SK-N-SH treated with all-trans-retinoic acid at 6 μM for 48 hours (cell line): ENCODE data around the gene UNCX.
A peak's percentile ranks its signal among the peaks of the same experiment; 100 is the strongest.
"Not testable (repeated sequence)": the region's sequence is repeated elsewhere in the genome, so short reads cannot be mapped to it uniquely, and the experiment has no call there.

Experiments
- ATAC-seq: fragments of 200-7000 bp; cut with Tn5 transposase; 3 replicates; pipeline ENCODE4 v1.9.1; 2020; ENCODE audit warnings: mild to moderate bottlenecking, moderate library complexity
- ARNTL ChIP-seq: fragments of 450-650 bp; formaldehyde crosslinking; IDR thresholded peaks from 2 replicates; pipeline ENCODE4 v1.5.0; 2020; ENCODE audit warnings: low read depth, mild to moderate bottlenecking, moderate library complexity, borderline replicate concordance
- BACH2 ChIP-seq: fragments of 250-450 bp; sonication (Bioruptor Pico); IDR thresholded peaks from 2 replicates; pipeline ENCODE4 v1.9.0; 2021; ENCODE audit warnings: mild to moderate bottlenecking, borderline replicate concordance
- CREB5 ChIP-seq: fragments of 250-450 bp; sonication (Bioruptor Pico); IDR thresholded peaks from 2 replicates; pipeline ENCODE4 v1.5.1; 2020; ENCODE audit warnings: low read depth, mild to moderate bottlenecking, moderate library complexity
- CSDC2 ChIP-seq: fragments of 250-450 bp; sonication (Bioruptor Pico); IDR thresholded peaks from 2 replicates; pipeline ENCODE4 v1.5.0; 2020; ENCODE audit warnings: mild to moderate bottlenecking, moderate library complexity
- ESRRG ChIP-seq: fragments of 250-450 bp; sonication (Bioruptor Pico); IDR thresholded peaks from 2 replicates; pipeline ENCODE4 v1.6.1; 2021; ENCODE audit warnings: mild to moderate bottlenecking
- GLIS3 ChIP-seq: fragments of 250-450 bp; sonication (Bioruptor Pico); IDR thresholded peaks from 2 replicates; pipeline ENCODE4 v1.5.0; 2020; ENCODE audit warnings: mild to moderate bottlenecking, moderate library complexity
- ISL1 ChIP-seq: fragments of 250-450 bp; sonication (Bioruptor Pico); IDR thresholded peaks from 2 replicates; pipeline ENCODE4 v2.1.2; 2022; ENCODE audit warnings: mild to moderate bottlenecking, moderate library complexity
- OSR1 ChIP-seq: fragments of 250-450 bp; sonication (Bioruptor Pico); IDR thresholded peaks from 2 replicates; pipeline ENCODE4 v1.8.0; 2022; ENCODE audit warnings: moderate library complexity, mild to moderate bottlenecking, inconsistent platforms
- PATZ1 ChIP-seq: fragments of 250-450 bp; sonication (Bioruptor Pico); IDR thresholded peaks from 2 replicates; pipeline ENCODE4 v1.8.0; 2020; ENCODE audit warnings: mild to moderate bottlenecking, moderate library complexity, borderline replicate concordance
- POU6F1 ChIP-seq: fragments of 250-450 bp; sonication (Bioruptor Pico); IDR thresholded peaks from 2 replicates; pipeline ENCODE4 v1.8.0; 2021; ENCODE audit warnings: low read depth, mild to moderate bottlenecking, moderate library complexity, borderline replicate concordance
- PPARA ChIP-seq: fragments of 250-450 bp; sonication (Bioruptor Pico); IDR thresholded peaks from 2 replicates; pipeline ENCODE4 v1.5.0; 2020; ENCODE audit warnings: mild to moderate bottlenecking, borderline replicate concordance
- RARB ChIP-seq: fragments of 250-450 bp; sonication (Bioruptor Pico); IDR thresholded peaks from 2 replicates; pipeline ENCODE4 v1.8.0; 2021; ENCODE audit warnings: mild to moderate bottlenecking, moderate library complexity
- SNAI2 ChIP-seq: fragments of 250-450 bp; sonication (Bioruptor Pico); IDR thresholded peaks from 2 replicates; pipeline ENCODE4 v1.5.0; 2020; ENCODE audit warnings: mild to moderate bottlenecking, moderate library complexity
- TCF4 ChIP-seq: fragments of 250-450 bp; sonication (Bioruptor Pico); IDR thresholded peaks from 2 replicates; pipeline ENCODE4 v1.8.0; 2021; ENCODE audit warnings: mild to moderate bottlenecking, moderate library complexity, borderline replicate concordance
- ZC3H10 ChIP-seq: fragments of 250-450 bp; sonication (Bioruptor Pico); IDR thresholded peaks from 2 replicates; pipeline ENCODE4 v1.5.1; 2021; ENCODE audit warnings: mild to moderate bottlenecking, moderate library complexity
- ZFP3 ChIP-seq: fragments of 250-450 bp; sonication (Bioruptor Pico); IDR thresholded peaks from 2 replicates; pipeline ENCODE4 v1.5.0; 2020; ENCODE audit warnings: mild to moderate bottlenecking, moderate library complexity
- ZFP30 ChIP-seq: fragments of 450-650 bp; formaldehyde crosslinking; IDR thresholded peaks from 2 replicates; pipeline ENCODE4 v1.5.0; 2022; ENCODE audit warnings: mild to moderate bottlenecking, moderate library complexity
- ZNF565 ChIP-seq: fragments of 450-650 bp; formaldehyde crosslinking; conservative IDR thresholded peaks from 2 replicates; pipeline ENCODE4 v1.5.0; 2020; ENCODE audit warnings: low read depth, mild to moderate bottlenecking, moderate library complexity
- ZNF70 ChIP-seq: fragments of 450-650 bp; formaldehyde crosslinking; IDR thresholded peaks from 2 replicates; pipeline ENCODE4 v1.5.0; 2020; ENCODE audit warnings: mild to moderate bottlenecking, moderate library complexity
- ZNF8 ChIP-seq: fragments of 450-650 bp; formaldehyde crosslinking; IDR thresholded peaks from 2 replicates; pipeline ENCODE4 v1.5.0; 2020; ENCODE audit warnings: mild to moderate bottlenecking, moderate library complexity

Gene UNCX

GRCh38 chr7:1271656-1272055 lies 39.0 kb downstream of the UNCX start:
- TF ChIP-seq ZFP30 (CRISPR knock-in tag), result no peak
- no peak for TF ChIP-seq OSR1
- TF ChIP-seq PPARA (CRISPR knock-in tag), result no peak
- TF ChIP-seq GLIS3 (CRISPR knock-in tag), result no peak
- TF ChIP-seq ESRRG, result no peak
- no peak for TF ChIP-seq SNAI2 (CRISPR knock-in tag)
- TF ChIP-seq CREB5 (CRISPR knock-in tag), result no peak
- TF ChIP-seq ARNTL (CRISPR knock-in tag), result no peak
- no peak for TF ChIP-seq ZFP3 (CRISPR knock-in tag)
- TF ChIP-seq CSDC2, result no peak
- no peak for TF ChIP-seq POU6F1
- no peak for TF ChIP-seq BACH2 (CRISPR knock-in tag)
- no peak for TF ChIP-seq ZNF8
- no peak for TF ChIP-seq ISL1
- TF ChIP-seq ZNF70, result no peak
- TF ChIP-seq RARB (CRISPR knock-in tag), result no peak
- TF ChIP-seq ZC3H10 (CRISPR knock-in tag), result no peak
- ATAC-seq, result no peak

GRCh38 chr7:1272136-1272535 lies 39.5 kb downstream of the UNCX start:
- not testable (repeated sequence) for ATAC-seq

- peak; percentile 23; the same call in 2 of the 3 replicates for ATAC-seq
These were observed 41.6 kb downstream of the UNCX start for GRCh38 chr7:1274121-1274875.

GRCh38 chr7:1274876-1275375 lies 42.3 kb downstream of the UNCX start:
- no peak for ATAC-seq
- no peak for TF ChIP-seq CREB5 (CRISPR knock-in tag)
- TF ChIP-seq TCF4 (CRISPR knock-in tag), result no peak
- no peak for TF ChIP-seq ZNF70
- no peak for TF ChIP-seq POU6F1
- TF ChIP-seq ZFP3 (CRISPR knock-in tag), result no peak
- no peak for TF ChIP-seq PATZ1
- no peak for TF ChIP-seq ZNF565 (CRISPR knock-in tag)
- no peak for TF ChIP-seq SNAI2 (CRISPR knock-in tag)
- TF ChIP-seq RARB (CRISPR knock-in tag), result no peak
- TF ChIP-seq CSDC2, result no peak

More at GRCh38 chr7:1274121-1274875, 41.6 kb downstream of the UNCX start:
- TF ChIP-seq PATZ1, result no peak
- TF ChIP-seq POU6F1, result no peak
- no peak for TF ChIP-seq PPARA (CRISPR knock-in tag)
